Measurements from ENCODE around the gene SH3RF3. TPM values are rescaled to one million over a fixed set of nuclear protein-coding genes. Genes with fewer than 3 reads are reported as not detected.
A peak's percentile ranks its signal among the peaks of the same experiment; 100 is the strongest.

SH3RF3 gene
- total and polyA plus RNA-seq, 12 donors, result 0.72 to 19.1 (median 12.2) TPM

- Histone ChIP-seq H3K27ac (peak overlapping the region in 4 of 5 donors; percentile 66 to 98 (median 89)), H3K4me1 (replicated peaks in 1 of 2) (peaks cover 52 to 78% of the 10 kb centered on the region in 2 donors), H3K36me3 (replicated peaks in 1 of 2) (no peaks in the 10 kb centered on the region), H3K9me3 (replicated peaks in 1 of 3) (no peaks in the 10 kb centered on the region), H3K27me3 (no peaks in the 10 kb centered on the region), H3K4me3 (peak overlapping the region in 1 of 4 donors; percentile 6)
- DNase-seq, result peak in 3 of 7 donors; percentile 13 to 50 (median 22)
- intact Hi-C loops (cut with DNase I), result no loop called here
- TF ChIP-seq POLR2A (IDR thresholded peaks at IDR 0.05) (no peak), CTCF (IDR thresholded peaks at IDR 0.05) (no peak)
- 49 to 61% (median 51%) methylated on average over 10 of the region's 10 CpGs for WGBS, 4 donors
Observed at GRCh38 chr2:109243526-109244303, 114.7 kb downstream of the SH3RF3 start.

GRCh38 chr2:109244304-109244582, 115.2 kb downstream of the SH3RF3 start:
- Histone ChIP-seq H3K4me1 (replicated peaks in 1 of 2) (peaks cover 52 to 73% of the 10 kb centered on the region in 2 donors), H3K9me3 (replicated peaks in 1 of 3) (no peaks in the 10 kb centered on the region), H3K4me3 (peak overlapping the region in 1 of 4 donors; percentile 6), H3K27me3 (no peaks in the 10 kb centered on the region), H3K27ac (peak overlapping the region in 4 of 5 donors; percentile 48 to 98 (median 77)), H3K36me3 (replicated peaks in 1 of 2) (no peaks in the 10 kb centered on the region)
- no peak for TF ChIP-seq CTCF (IDR thresholded peaks at IDR 0.05)
- no peak for TF ChIP-seq POLR2A (IDR thresholded peaks at IDR 0.05)
- DNase-seq, result no peak
- intact Hi-C loops (cut with DNase I), result no loop called here

- peak in 6 of 7 donors; percentile 51 to 84 (median 68) for DNase-seq
- H3K4me3 ChIP-seq, result no peak overlapping the region
- intact Hi-C loops (cut with DNase I), result no loop called here
- H3K36me3 ChIP-seq (replicated peaks in 1 of 2), result no peaks in the 10 kb centered on the region
- H3K27ac ChIP-seq, result peak overlapping the region in 4 of 5 donors; percentile 6 to 98 (median 68)
- no peaks in the 10 kb centered on the region for H3K9me3 ChIP-seq (replicated peaks in 1 of 3)
- peaks cover 52 to 72% of the 10 kb centered on the region in 2 donors for H3K4me1 ChIP-seq (replicated peaks in 1 of 2)
- H3K27me3 ChIP-seq, result no peaks in the 10 kb centered on the region
- TF ChIP-seq POLR2A (IDR thresholded peaks at IDR 0.05) (no peak), CTCF (IDR thresholded peaks at IDR 0.05) (no peak)
- WGBS, 4 donors, result 31 to 48% (median 37%) methylated on average over 3 to 4 of the region's 4 CpGs
Observed at GRCh38 chr2:109244750-109245382, 115.9 kb downstream of the SH3RF3 start.

GRCh38 chr2:109246176-109246575, 117.2 kb downstream of the SH3RF3 start:
- Histone ChIP-seq H3K9me3 (replicated peaks in 1 of 3) (no peaks in the 10 kb centered on the region), H3K27ac (peak overlapping the region in 1 of 5 donors; percentile 62), H3K27me3 (no peaks in the 10 kb centered on the region), H3K4me3 (no peak overlapping the region), H3K36me3 (replicated peaks in 1 of 2) (no peaks in the 10 kb centered on the region), H3K4me1 (replicated peaks in 1 of 2) (peaks cover 52 to 68% of the 10 kb centered on the region in 2 donors)
- DNase-seq, result peak in 1 of 7 donors; percentile 48
- 95 to 98% (median 96%) methylated on average over 10 of the region's 10 CpGs for WGBS, 4 donors
- TF ChIP-seq POLR2A (IDR thresholded peaks at IDR 0.05), result no peak
- no peak for TF ChIP-seq CTCF (IDR thresholded peaks at IDR 0.05)
- intact Hi-C loops (cut with DNase I), result no loop called here

All from adrenal gland (tissue), 12 donors.